Naive B cell (primary cell): ENCODE measurements around the gene LRMDA. TPM values are rescaled to one million over a fixed set of nuclear protein-coding genes. Genes with fewer than 3 reads are reported as not detected.
A peak's percentile ranks its signal among the peaks of the same experiment; 100 is the strongest.

Source experiments
- ATAC-seq, 2 donors: fragments of 150-1000 bp; cut with Tn5 transposase; 2 replicates each; pipeline ENCODE4 v1.10.0; 2021; ENCODE audit warnings: low read depth in 2 of 2, mild to moderate bottlenecking in 2 of 2, moderate library complexity in 2 of 2
- DNase-seq: peaks from one replicate; pipeline ENCODE4 v3.0.0; 2022
- H3K27ac Mint-ChIP-seq, 6 donors: one replicate each; pipeline ENCODE4 v1.8.0; 2020 to 2022; ENCODE audit warnings: mild to moderate bottlenecking in 6 of 6, mixed read lengths in 6 of 6, moderate library complexity in 5 of 6, inconsistent platforms in 2 of 6
- H3K27me3 Mint-ChIP-seq, 3 donors: one replicate each; pipeline ENCODE4 v1.8.0; 2021 to 2022; ENCODE audit warnings: mixed read lengths in 3 of 3, mild to moderate bottlenecking in 1 of 3
- H3K36me3 Mint-ChIP-seq, 2 donors: one replicate each; pipeline ENCODE4 v1.8.0; 2020 to 2022; ENCODE audit warnings: mixed read lengths in 2 of 2, inconsistent platforms in 1 of 2, mild to moderate bottlenecking in 1 of 2
- H3K4me1 Mint-ChIP-seq, 3 donors: one replicate each; pipeline ENCODE4 v1.8.0; 2020 to 2022; ENCODE audit warnings: mixed read lengths in 3 of 3, inconsistent platforms in 1 of 3, mild to moderate bottlenecking in 1 of 3, moderate library complexity in 1 of 3
- H3K4me3 Mint-ChIP-seq, 8 donors: one replicate each; pipeline ENCODE4 v1.8.0; 2020 to 2022; ENCODE audit warnings: mild to moderate bottlenecking in 8 of 8, mixed read lengths in 8 of 8, moderate library complexity in 8 of 8, inconsistent platforms in 2 of 8
- H3K9me3 Mint-ChIP-seq, 7 donors: one replicate each; pipeline ENCODE4 v1.8.0; 2020 to 2022; ENCODE audit warnings: mixed read lengths in 7 of 7, mild to moderate bottlenecking in 5 of 7, inconsistent platforms in 2 of 7, moderate library complexity in 1 of 7
- polyA plus RNA-seq, 6 donors: library from polyadenylated mRNA; unstranded; fragments of 300-500 nt; fragmentation: Illumina TruSeq; gene quantifications; one replicate each; pipeline ENCODE4 v1.2.3, GENCODE V29; 2021; ENCODE audit warnings: low read depth in 6 of 6

LRMDA gene
- polyA plus RNA-seq, 6 donors from 2014 or later, result 2.1 TPM; not detected in 5

- H3K36me3 Mint-ChIP-seq, result no peaks in the 10 kb centered on the region
- no peak overlapping the region for H3K4me3 Mint-ChIP-seq
- DNase-seq (no peak), ATAC-seq (no peak)
- H3K27ac Mint-ChIP-seq, result no peak overlapping the region
- H3K9me3 Mint-ChIP-seq, result peaks cover 0 to 10% (median 3%) of the 10 kb centered on the region in 7 donors
- no peaks in the 10 kb centered on the region for H3K27me3 Mint-ChIP-seq
- H3K4me1 Mint-ChIP-seq, result no peaks in the 10 kb centered on the region
These were observed 635.0 kb downstream of the LRMDA start for GRCh38 chr10:76066457-76066856.

GRCh38 chr10:76067447-76067846 is 636.0 kb downstream of the LRMDA start:
- Mint-ChIP-seq H3K4me1 (no peaks in the 10 kb centered on the region), H3K4me3 (no peak overlapping the region), H3K27me3 (no peaks in the 10 kb centered on the region), H3K9me3 (peaks cover 0 to 10% (median 3%) of the 10 kb centered on the region in 7 donors), H3K36me3 (no peaks in the 10 kb centered on the region), H3K27ac (no peak overlapping the region)
- DNase-seq, result no peak
- ATAC-seq, result no peak

GRCh38 chr10:76068856-76069255 is 637.4 kb downstream of the LRMDA start:
- H3K4me3 Mint-ChIP-seq, result no peak overlapping the region
- H3K4me1 Mint-ChIP-seq, result no peaks in the 10 kb centered on the region
- ATAC-seq (no peak), DNase-seq (no peak)
- H3K27me3 Mint-ChIP-seq, result no peaks in the 10 kb centered on the region
- peaks cover 0 to 10% (median 3%) of the 10 kb centered on the region in 7 donors for H3K9me3 Mint-ChIP-seq
- no peaks in the 10 kb centered on the region for H3K36me3 Mint-ChIP-seq
- no peak overlapping the region for H3K27ac Mint-ChIP-seq

- Mint-ChIP-seq H3K9me3 (peaks cover 0 to 5% (median 5%) of the 10 kb centered on the region in 7 donors), H3K36me3 (no peaks in the 10 kb centered on the region), H3K27me3 (no peaks in the 10 kb centered on the region), H3K4me3 (no peak overlapping the region), H3K27ac (no peak overlapping the region), H3K4me1 (no peaks in the 10 kb centered on the region)
- DNase-seq (no peak), ATAC-seq (no peak)
These were observed 639.5 kb downstream of the LRMDA start for GRCh38 chr10:76070916-76071315.

GRCh38 chr10:76071653-76072365 is 640.4 kb downstream of the LRMDA start:
- ATAC-seq, result no peak
- Mint-ChIP-seq H3K4me1 (no peaks in the 10 kb centered on the region), H3K9me3 (peaks cover 0 to 5% (median 5%) of the 10 kb centered on the region in 7 donors), H3K27me3 (no peaks in the 10 kb centered on the region), H3K4me3 (no peak overlapping the region), H3K27ac (no peak overlapping the region), H3K36me3 (no peaks in the 10 kb centered on the region)
- no peak for DNase-seq

- Mint-ChIP-seq H3K36me3 (no peaks in the 10 kb centered on the region), H3K4me1 (no peaks in the 10 kb centered on the region), H3K9me3 (peaks cover 0 to 5% (median 5%) of the 10 kb centered on the region in 7 donors), H3K27ac (no peak overlapping the region), H3K4me3 (no peak overlapping the region), H3K27me3 (no peaks in the 10 kb centered on the region)
- DNase-seq (no peak), ATAC-seq (no peak)
These were observed 641.0 kb downstream of the LRMDA start for GRCh38 chr10:76072384-76072783.

- no peak overlapping the region for H3K4me3 Mint-ChIP-seq
- H3K9me3 Mint-ChIP-seq, result peaks cover 0 to 5% (median 0%) of the 10 kb centered on the region in 7 donors
- ATAC-seq (no peak), DNase-seq (no peak)
- H3K27ac Mint-ChIP-seq, result no peak overlapping the region
- H3K27me3 Mint-ChIP-seq, result no peaks in the 10 kb centered on the region
- no peaks in the 10 kb centered on the region for H3K4me1 Mint-ChIP-seq
- H3K36me3 Mint-ChIP-seq, result no peaks in the 10 kb centered on the region
These were observed 642.1 kb downstream of the LRMDA start for GRCh38 chr10:76073524-76073923.

- Mint-ChIP-seq H3K9me3 (peaks cover 0 to 6% (median 0%) of the 10 kb centered on the region in 7 donors), H3K27ac (no peak overlapping the region), H3K4me3 (no peak overlapping the region), H3K4me1 (no peaks in the 10 kb centered on the region), H3K36me3 (no peaks in the 10 kb centered on the region), H3K27me3 (no peaks in the 10 kb centered on the region)
- no peak for ATAC-seq
- DNase-seq, result no peak
These were observed 643.2 kb downstream of the LRMDA start for GRCh38 chr10:76074659-76075058.

GRCh38 chr10:76080451-76080850 is 649.0 kb downstream of the LRMDA start:
- ATAC-seq, result no peak
- H3K27me3 Mint-ChIP-seq, result no peaks in the 10 kb centered on the region
- H3K27ac Mint-ChIP-seq, result no peak overlapping the region
- no peak overlapping the region for H3K4me3 Mint-ChIP-seq
- H3K4me1 Mint-ChIP-seq, result no peaks in the 10 kb centered on the region
- no peaks in the 10 kb centered on the region for H3K36me3 Mint-ChIP-seq
- DNase-seq, result no peak
- H3K9me3 Mint-ChIP-seq, result peaks cover 0 to 5% (median 0%) of the 10 kb centered on the region in 7 donors

GRCh38 chr10:76080991-76081390 is 649.6 kb downstream of the LRMDA start:
- Mint-ChIP-seq H3K4me3 (no peak overlapping the region), H3K36me3 (no peaks in the 10 kb centered on the region), H3K9me3 (peaks cover 0 to 5% (median 0%) of the 10 kb centered on the region in 7 donors), H3K4me1 (no peaks in the 10 kb centered on the region), H3K27me3 (no peaks in the 10 kb centered on the region), H3K27ac (no peak overlapping the region)
- DNase-seq (no peak), ATAC-seq (no peak)

- H3K9me3 Mint-ChIP-seq, result peaks cover 0 to 5% (median 0%) of the 10 kb centered on the region in 7 donors
- no peak overlapping the region for H3K27ac Mint-ChIP-seq
- DNase-seq, result no peak
- no peak overlapping the region for H3K4me3 Mint-ChIP-seq
- no peak for ATAC-seq
- H3K4me1 Mint-ChIP-seq, result no peaks in the 10 kb centered on the region
- H3K27me3 Mint-ChIP-seq, result peaks cover 0 to 7% (median 0%) of the 10 kb centered on the region in 3 donors
- H3K36me3 Mint-ChIP-seq, result no peaks in the 10 kb centered on the region
These were observed 650.8 kb downstream of the LRMDA start for GRCh38 chr10:76082232-76082631.

- no peaks in the 10 kb centered on the region for H3K4me1 Mint-ChIP-seq
- no peaks in the 10 kb centered on the region for H3K36me3 Mint-ChIP-seq
- H3K9me3 Mint-ChIP-seq, result peaks cover 0 to 7% (median 0%) of the 10 kb centered on the region in 7 donors
- DNase-seq (no peak), ATAC-seq (no peak)
- peaks cover 0 to 7% (median 0%) of the 10 kb centered on the region in 3 donors for H3K27me3 Mint-ChIP-seq
- H3K4me3 Mint-ChIP-seq, result no peak overlapping the region
- no peak overlapping the region for H3K27ac Mint-ChIP-seq
These were observed 651.5 kb downstream of the LRMDA start for GRCh38 chr10:76082956-76083355.

- Mint-ChIP-seq H3K9me3 (peaks cover 0 to 9% (median 2%) of the 10 kb centered on the region in 7 donors), H3K27me3 (peaks cover 0 to 9% (median 0%) of the 10 kb centered on the region in 3 donors), H3K4me1 (no peaks in the 10 kb centered on the region), H3K4me3 (no peak overlapping the region), H3K36me3 (no peaks in the 10 kb centered on the region), H3K27ac (no peak overlapping the region)
- ATAC-seq (no peak), DNase-seq (no peak)
These were observed 653.8 kb downstream of the LRMDA start for GRCh38 chr10:76085002-76085816.

- H3K36me3 Mint-ChIP-seq, result no peaks in the 10 kb centered on the region
- H3K4me1 Mint-ChIP-seq, result no peaks in the 10 kb centered on the region
- peaks cover 0 to 14% (median 0%) of the 10 kb centered on the region in 3 donors for H3K27me3 Mint-ChIP-seq
- peaks cover 0 to 9% (median 2%) of the 10 kb centered on the region in 7 donors for H3K9me3 Mint-ChIP-seq
- DNase-seq (no peak), ATAC-seq (no peak)
- H3K4me3 Mint-ChIP-seq, result no peak overlapping the region
- H3K27ac Mint-ChIP-seq, result peak overlapping the region in 1 of 6 donors; percentile 39
These were observed 654.4 kb downstream of the LRMDA start for GRCh38 chr10:76085817-76086167.
